ENCODE measurements around the gene DELE1.
"Not testable (repeated sequence)": the region's sequence is repeated elsewhere in the genome, so short reads cannot be mapped to it uniquely, and the experiment has no call there.

Gene DELE1

GRCh38 chr5:141908796-141909195, 14.9 kb upstream of the DELE1 start:
- H3K4me3 Mint-ChIP-seq, result no peak overlapping the region
- no peaks in the 10 kb centered on the region for H3K9me3 Mint-ChIP-seq
- DNase-seq (no peak), ATAC-seq (peak; percentile 88)
- no peaks in the 10 kb centered on the region for H3K36me3 Mint-ChIP-seq (ENCODE audit: low read depth)
- H3K27ac Mint-ChIP-seq, result peak overlapping the region; percentile 6
- H3K27me3 Mint-ChIP-seq, result peaks cover 17% of the 10 kb centered on the region
- peaks cover 10% of the 10 kb centered on the region for H3K4me1 Mint-ChIP-seq

GRCh38 chr5:141909212-141909611, 14.5 kb upstream of the DELE1 start:
- ATAC-seq, result no peak
- no peaks in the 10 kb centered on the region for H3K36me3 Mint-ChIP-seq (ENCODE audit: low read depth)
- H3K27me3 Mint-ChIP-seq, result peaks cover 20% of the 10 kb centered on the region
- peaks cover 12% of the 10 kb centered on the region for H3K4me1 Mint-ChIP-seq
- H3K9me3 Mint-ChIP-seq, result no peaks in the 10 kb centered on the region
- H3K4me3 Mint-ChIP-seq, result no peak overlapping the region
- H3K27ac Mint-ChIP-seq, result no peak overlapping the region
- no peak for DNase-seq

GRCh38 chr5:141910271-141910673, 13.4 kb upstream of the DELE1 start:
- Mint-ChIP-seq H3K27me3 (peaks cover 28% of the 10 kb centered on the region), H3K4me1 (peaks cover 20% of the 10 kb centered on the region), H3K27ac (no peak overlapping the region), H3K36me3 (ENCODE audit: low read depth) (no peaks in the 10 kb centered on the region), H3K4me3 (no peak overlapping the region), H3K9me3 (no peaks in the 10 kb centered on the region)
- no peak for ATAC-seq
- no peak for DNase-seq

- no peak for DNase-seq
- no peak overlapping the region for H3K27ac Mint-ChIP-seq
- no peak for ATAC-seq
- no peaks in the 10 kb centered on the region for H3K9me3 Mint-ChIP-seq
- peaks cover 38% of the 10 kb centered on the region for H3K27me3 Mint-ChIP-seq
- peak overlapping the region; percentile 32 for H3K4me3 Mint-ChIP-seq
- H3K36me3 Mint-ChIP-seq (ENCODE audit: low read depth), result no peaks in the 10 kb centered on the region
- peaks cover 19% of the 10 kb centered on the region for H3K4me1 Mint-ChIP-seq
These were observed 10.0 kb upstream of the DELE1 start for GRCh38 chr5:141913560-141914198.

- H3K9me3 Mint-ChIP-seq, result no peaks in the 10 kb centered on the region
- H3K27me3 Mint-ChIP-seq, result peaks cover 36% of the 10 kb centered on the region
- DNase-seq (peak; percentile 48), ATAC-seq (peak; percentile 56)
- H3K4me3 Mint-ChIP-seq, result peak overlapping the region; percentile 36
- H3K4me1 Mint-ChIP-seq, result peaks cover 15% of the 10 kb centered on the region
- H3K27ac Mint-ChIP-seq, result no peak overlapping the region
- no peaks in the 10 kb centered on the region for H3K36me3 Mint-ChIP-seq (ENCODE audit: low read depth)
These were observed 9.4 kb upstream of the DELE1 start for GRCh38 chr5:141914199-141914743.

GRCh38 chr5:141914797-141915196, 8.9 kb upstream of the DELE1 start:
- peaks cover 36% of the 10 kb centered on the region for H3K27me3 Mint-ChIP-seq
- peaks cover 15% of the 10 kb centered on the region for H3K4me1 Mint-ChIP-seq
- ATAC-seq, result no peak
- no peaks in the 10 kb centered on the region for H3K9me3 Mint-ChIP-seq
- H3K36me3 Mint-ChIP-seq (ENCODE audit: low read depth), result no peaks in the 10 kb centered on the region
- DNase-seq, result no peak
- H3K27ac Mint-ChIP-seq, result no peak overlapping the region
- H3K4me3 Mint-ChIP-seq, result peak overlapping the region; percentile 36

- DNase-seq (no peak), ATAC-seq (no peak)
- no peaks in the 10 kb centered on the region for H3K9me3 Mint-ChIP-seq
- no peak overlapping the region for H3K27ac Mint-ChIP-seq
- H3K4me1 Mint-ChIP-seq, result peaks cover 15% of the 10 kb centered on the region
- H3K4me3 Mint-ChIP-seq, result no peak overlapping the region
- no peaks in the 10 kb centered on the region for H3K36me3 Mint-ChIP-seq (ENCODE audit: low read depth)
- H3K27me3 Mint-ChIP-seq, result peaks cover 36% of the 10 kb centered on the region
These were observed 7.8 kb upstream of the DELE1 start for GRCh38 chr5:141915881-141916336.

- Mint-ChIP-seq H3K4me1 (peaks cover 15% of the 10 kb centered on the region), H3K36me3 (ENCODE audit: low read depth) (peaks cover 3% of the 10 kb centered on the region), H3K27ac (no peak overlapping the region), H3K4me3 (no peak overlapping the region), H3K27me3 (peaks cover 36% of the 10 kb centered on the region), H3K9me3 (no peaks in the 10 kb centered on the region)
- DNase-seq (no peak), ATAC-seq (no peak)
These were observed 7.1 kb upstream of the DELE1 start for GRCh38 chr5:141916522-141916921.

GRCh38 chr5:141917760-141918159, 5.9 kb upstream of the DELE1 start:
- H3K36me3 Mint-ChIP-seq (ENCODE audit: low read depth), result peaks cover 3% of the 10 kb centered on the region
- no peak for DNase-seq
- no peak overlapping the region for H3K4me3 Mint-ChIP-seq
- H3K4me1 Mint-ChIP-seq, result peaks cover 18% of the 10 kb centered on the region
- no peak overlapping the region for H3K27ac Mint-ChIP-seq
- H3K9me3 Mint-ChIP-seq, result no peaks in the 10 kb centered on the region
- peaks cover 31% of the 10 kb centered on the region for H3K27me3 Mint-ChIP-seq
- no peak for ATAC-seq

- peaks cover 18% of the 10 kb centered on the region for H3K27me3 Mint-ChIP-seq
- H3K27ac Mint-ChIP-seq, result no peak overlapping the region
- ATAC-seq (no peak), DNase-seq (no peak)
- peaks cover 6% of the 10 kb centered on the region for H3K36me3 Mint-ChIP-seq (ENCODE audit: low read depth)
- peaks cover 18% of the 10 kb centered on the region for H3K4me1 Mint-ChIP-seq
- H3K4me3 Mint-ChIP-seq, result no peak overlapping the region
- H3K9me3 Mint-ChIP-seq, result no peaks in the 10 kb centered on the region
These were observed 4.2 kb upstream of the DELE1 start for GRCh38 chr5:141919218-141920119.

- H3K27ac Mint-ChIP-seq, result no peak overlapping the region
- ATAC-seq (no peak), DNase-seq (no peak)
- H3K4me3 Mint-ChIP-seq, result no peak overlapping the region
- H3K36me3 Mint-ChIP-seq (ENCODE audit: low read depth), result peaks cover 12% of the 10 kb centered on the region
- H3K27me3 Mint-ChIP-seq, result peaks cover 6% of the 10 kb centered on the region
- no peaks in the 10 kb centered on the region for H3K9me3 Mint-ChIP-seq
- H3K4me1 Mint-ChIP-seq, result peaks cover 18% of the 10 kb centered on the region
These were observed 2.9 kb upstream of the DELE1 start for GRCh38 chr5:141920771-141921170.

GRCh38 chr5:141922827-141923447, 734 bp upstream of the DELE1 start:
- ATAC-seq, result not testable (repeated sequence)
- H3K36me3 Mint-ChIP-seq (ENCODE audit: low read depth), result peaks cover 27% of the 10 kb centered on the region

GRCh38 chr5:141926434-141926833, 2.8 kb downstream of the DELE1 start:
- no peaks in the 10 kb centered on the region for H3K9me3 Mint-ChIP-seq
- no peak overlapping the region for H3K27ac Mint-ChIP-seq
- no peaks in the 10 kb centered on the region for H3K27me3 Mint-ChIP-seq
- ATAC-seq (no peak), DNase-seq (no peak)
- H3K36me3 Mint-ChIP-seq (ENCODE audit: low read depth), result peaks cover 40% of the 10 kb centered on the region
- H3K4me3 Mint-ChIP-seq, result no peak overlapping the region
- peaks cover 20% of the 10 kb centered on the region for H3K4me1 Mint-ChIP-seq

More at GRCh38 chr5:141922827-141923447, 734 bp upstream of the DELE1 start:
- H3K27me3 Mint-ChIP-seq, H3K9me3 Mint-ChIP-seq, DNase-seq: not testable (repeated sequence)
- Mint-ChIP-seq H3K4me3 (peak overlapping the region; percentile 93), H3K4me1 (peaks cover 20% of the 10 kb centered on the region), H3K27ac (peak overlapping the region; percentile 88)

GRCh38 chr5:141928051-141928450, 4.4 kb downstream of the DELE1 start:
- H3K36me3 Mint-ChIP-seq (ENCODE audit: low read depth), result peaks cover 46% of the 10 kb centered on the region
- no peak for DNase-seq
- no peak overlapping the region for H3K27ac Mint-ChIP-seq
- H3K4me1 Mint-ChIP-seq, result peaks cover 14% of the 10 kb centered on the region
- H3K9me3 Mint-ChIP-seq, result no peaks in the 10 kb centered on the region
- no peak overlapping the region for H3K4me3 Mint-ChIP-seq
- ATAC-seq, result no peak
- no peaks in the 10 kb centered on the region for H3K27me3 Mint-ChIP-seq
